Colon (tissue), 2 donors: ENCODE data around the gene NR3C1.

Experiments
- FAIRE-seq: peaks from 2 replicates; lab custom pipeline; 2012; peaks lifted over from hg19 to GRCh38; lab: Jason Lieb, UNC
- donor health status: control.
- donor health status: control.

The NR3C1 gene

GRCh38 chr5:143231973-143232812 is 171.3 kb downstream of the NR3C1 start:
- no peak for FAIRE-seq

GRCh38 chr5:143231416-143231815 is 172.1 kb downstream of the NR3C1 start:
- no peak for FAIRE-seq

DNA sequence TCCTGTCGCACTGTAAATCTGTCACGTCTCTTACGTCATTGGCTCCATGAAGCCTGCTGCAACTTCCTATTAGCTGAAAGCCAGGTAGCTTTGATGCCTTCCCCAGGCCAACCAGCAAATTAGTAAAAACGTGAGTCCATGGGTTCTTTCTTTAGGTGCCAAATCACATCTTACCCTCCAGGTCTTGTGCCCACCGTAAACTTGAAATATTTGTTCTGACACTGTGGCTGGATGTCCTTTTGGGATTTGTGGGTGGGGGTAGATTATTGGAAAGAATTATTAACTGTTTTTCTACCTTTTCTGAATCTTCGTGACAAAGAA is 172.8 kb downstream of the NR3C1 start:
- no peak for FAIRE-seq

DNA sequence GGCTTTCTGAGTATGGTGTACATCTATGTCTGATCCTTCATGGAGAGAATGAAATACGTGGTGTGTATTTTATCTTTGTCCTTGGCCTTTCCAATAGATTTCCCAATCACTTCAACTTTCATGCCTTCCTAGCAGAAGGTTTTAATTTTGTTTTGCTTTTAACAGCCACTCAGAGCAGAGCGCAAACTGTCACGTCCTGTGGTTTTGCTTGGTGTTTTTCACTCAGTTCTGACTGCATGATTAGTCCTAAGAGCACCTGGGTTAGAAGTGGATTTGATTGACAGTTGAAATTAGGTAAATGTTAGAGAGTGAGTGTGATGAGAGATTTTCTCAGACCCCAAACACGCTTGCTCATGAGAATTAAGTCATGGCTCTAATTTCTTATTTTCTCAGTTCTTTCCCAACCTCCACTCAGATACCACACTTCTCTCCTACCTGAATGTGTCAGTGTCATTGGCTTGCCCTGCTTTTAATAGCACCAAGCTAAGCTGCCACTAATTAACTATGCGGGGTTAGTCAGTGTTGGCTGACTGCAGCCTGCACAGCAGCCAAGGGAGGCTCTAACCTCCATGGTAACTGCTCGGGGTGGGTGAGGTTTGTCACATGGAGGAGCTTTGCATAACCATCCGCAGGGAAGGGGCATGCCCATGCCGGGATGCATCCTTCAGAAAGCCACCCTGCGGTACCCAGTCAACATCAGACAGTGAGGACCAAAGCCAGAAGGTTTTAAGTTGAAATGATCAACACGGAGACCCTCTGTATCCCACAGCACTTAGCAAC is 173.4 kb downstream of the NR3C1 start:
- no peak for FAIRE-seq

DNA sequence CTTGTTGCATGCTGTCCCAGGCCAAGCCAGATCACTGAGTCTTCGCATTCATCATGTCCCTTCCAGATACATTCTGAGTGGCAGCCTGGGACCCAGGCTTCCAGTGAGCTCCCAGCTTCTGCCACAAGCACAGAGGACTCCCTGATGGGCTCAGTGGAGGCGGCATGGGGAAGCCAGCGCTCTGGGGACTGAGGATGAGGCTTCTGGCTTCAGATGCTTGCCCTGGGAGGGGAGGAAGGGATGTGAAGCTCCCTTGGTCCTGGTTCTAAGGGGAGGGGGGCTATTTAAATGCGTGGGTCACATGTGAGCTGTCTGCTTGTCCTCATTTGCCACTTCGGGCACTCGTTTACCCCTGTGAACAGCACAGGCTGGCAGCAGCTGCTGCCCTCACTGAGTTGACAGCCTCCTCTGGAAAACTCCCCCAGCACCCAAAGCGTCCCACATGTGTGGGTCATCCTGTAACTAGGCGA is 174.0 kb downstream of the NR3C1 start:
- no peak for FAIRE-seq

- FAIRE-seq: no peak
Measured at GRCh38 chr5:143228597-143229293, 174.7 kb downstream of the NR3C1 start.
